ENCODE results near the gene COX7B2.

GRCh38 chr4:46894826-46895225 lies 14.2 kb downstream of the COX7B2 start:
- TF ChIP-seq CTCF (conservative IDR thresholded peaks at IDR 0.05) (no peak), ZFX (IDR thresholded peaks at IDR 0.05) (no peak)
